Mesothelial cell of epicardium (in vitro differentiated cells): Measurements from ENCODE around the gene SLC27A2. TPM values are rescaled to one million over a fixed set of nuclear protein-coding genes. Genes with fewer than 3 reads are reported as not detected.

Experiments
- DNase-seq, 2 experiments: peaks; one replicate each; pipeline ENCODE4 v3.0.0; 2021; ENCODE audit warnings: low spot score in 2 of 2; ENCODE audit not compliant: unreplicated experiment in 2 of 2
- H3K27ac Mint-ChIP-seq: 2 replicates; pipeline ENCODE4 v1.8.0; 2021; ENCODE audit warnings: mixed read lengths
- H3K27me3 Mint-ChIP-seq: 2 replicates; pipeline ENCODE4 v1.8.0; 2021; ENCODE audit warnings: low read depth, mixed read lengths
- H3K36me3 Mint-ChIP-seq: 2 replicates; pipeline ENCODE4 v1.8.0; 2021; ENCODE audit warnings: mixed read lengths
- H3K4me1 Mint-ChIP-seq: 2 replicates; pipeline ENCODE4 v1.8.0; 2021; ENCODE audit warnings: mixed read lengths
- H3K4me3 Mint-ChIP-seq: 2 replicates; pipeline ENCODE4 v1.8.0; 2021; ENCODE audit warnings: mild to moderate bottlenecking, moderate library complexity, mixed read lengths
- H3K9me3 Mint-ChIP-seq: 2 replicates; pipeline ENCODE4 v1.8.0; 2021; ENCODE audit warnings: mixed read lengths
- total RNA-seq: library from RNA; stranded (reverse); gene quantifications from 3 replicates; pipeline ENCODE4 v1.2.1, GENCODE V29; 2021
- TF ChIP-seq, protein P1 (sequence below): fragments of 200-600 bp; sonication (generic); IDR thresholded peaks from one replicate; pipeline ENCODE4 v1.5.0; 2021; ENCODE audit warnings: antibody characterized with exemption; ENCODE audit not compliant: unreplicated experiment

The SLC27A2 gene
- total RNA-seq, 1 donor from 2014 or later: 3.1 TPM

DNA sequence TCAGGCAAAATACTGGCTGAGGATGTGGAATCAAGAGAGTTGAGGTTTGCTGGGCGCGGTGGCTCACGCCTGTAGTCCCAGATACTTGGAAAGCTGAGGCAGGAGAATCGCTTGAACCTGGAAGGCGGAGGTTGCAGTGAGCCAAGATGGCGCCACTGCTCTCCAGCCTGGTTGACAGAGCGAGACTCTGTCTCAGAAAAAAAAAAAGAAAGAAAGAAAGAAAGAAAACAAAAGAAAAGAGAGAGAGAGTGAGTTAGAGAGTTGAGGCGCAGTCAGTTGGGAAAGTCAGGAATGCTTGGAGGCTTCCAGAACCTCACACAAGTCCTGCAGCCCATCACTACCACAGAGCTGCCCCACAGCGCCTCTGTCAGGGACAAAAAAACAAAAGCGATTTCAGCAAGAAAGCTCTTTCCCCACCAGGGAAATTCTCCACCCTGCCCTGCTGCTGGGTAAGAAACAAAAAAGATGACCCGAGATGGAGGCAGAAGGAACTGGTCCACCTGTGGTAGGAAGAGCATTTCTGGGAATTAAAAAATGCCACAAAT, 69.7 kb downstream of the SLC27A2 start:
- peaks cover 13% of the 10 kb centered on the region for H3K27me3 Mint-ChIP-seq
- DNase-seq: no peak
- H3K4me3 Mint-ChIP-seq: no peak overlapping the region
- no peak overlapping the region for H3K27ac Mint-ChIP-seq
- H3K9me3 Mint-ChIP-seq: no peaks in the 10 kb centered on the region
- TF ChIP-seq, protein P1, sequence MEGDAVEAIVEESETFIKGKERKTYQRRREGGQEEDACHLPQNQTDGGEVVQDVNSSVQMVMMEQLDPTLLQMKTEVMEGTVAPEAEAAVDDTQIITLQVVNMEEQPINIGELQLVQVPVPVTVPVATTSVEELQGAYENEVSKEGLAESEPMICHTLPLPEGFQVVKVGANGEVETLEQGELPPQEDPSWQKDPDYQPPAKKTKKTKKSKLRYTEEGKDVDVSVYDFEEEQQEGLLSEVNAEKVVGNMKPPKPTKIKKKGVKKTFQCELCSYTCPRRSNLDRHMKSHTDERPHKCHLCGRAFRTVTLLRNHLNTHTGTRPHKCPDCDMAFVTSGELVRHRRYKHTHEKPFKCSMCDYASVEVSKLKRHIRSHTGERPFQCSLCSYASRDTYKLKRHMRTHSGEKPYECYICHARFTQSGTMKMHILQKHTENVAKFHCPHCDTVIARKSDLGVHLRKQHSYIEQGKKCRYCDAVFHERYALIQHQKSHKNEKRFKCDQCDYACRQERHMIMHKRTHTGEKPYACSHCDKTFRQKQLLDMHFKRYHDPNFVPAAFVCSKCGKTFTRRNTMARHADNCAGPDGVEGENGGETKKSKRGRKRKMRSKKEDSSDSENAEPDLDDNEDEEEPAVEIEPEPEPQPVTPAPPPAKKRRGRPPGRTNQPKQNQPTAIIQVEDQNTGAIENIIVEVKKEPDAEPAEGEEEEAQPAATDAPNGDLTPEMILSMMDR: no peak
- peaks cover 23% of the 10 kb centered on the region for H3K4me1 Mint-ChIP-seq
- no peaks in the 10 kb centered on the region for H3K36me3 Mint-ChIP-seq

DNA sequence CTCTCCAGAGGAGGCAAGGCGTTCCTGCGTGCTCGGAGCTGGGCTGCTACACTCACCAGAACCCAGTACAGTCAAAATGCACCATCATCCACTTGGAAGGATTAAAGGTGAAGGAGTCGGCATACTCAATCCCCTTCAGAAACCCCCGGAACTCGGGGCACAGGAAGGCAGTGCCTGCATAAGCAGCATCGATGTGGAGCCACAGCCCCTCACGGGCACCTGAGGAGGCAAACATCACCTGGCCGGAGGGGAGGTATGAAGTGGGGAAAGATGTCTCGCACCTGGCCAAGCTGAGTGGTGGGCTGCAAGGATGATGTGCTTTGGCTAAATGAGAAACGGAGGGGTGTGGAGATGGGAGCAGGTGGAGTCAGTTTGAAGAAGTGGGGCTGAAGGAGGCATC, 70.6 kb downstream of the SLC27A2 start:
- Mint-ChIP-seq H3K4me3 (no peak overlapping the region), H3K27ac (no peak overlapping the region), H3K4me1 (peaks cover 23% of the 10 kb centered on the region), H3K36me3 (no peaks in the 10 kb centered on the region), H3K9me3 (no peaks in the 10 kb centered on the region), H3K27me3 (peaks cover 13% of the 10 kb centered on the region)
- no peak for DNase-seq
- TF ChIP-seq, protein P1: no peak

DNA sequence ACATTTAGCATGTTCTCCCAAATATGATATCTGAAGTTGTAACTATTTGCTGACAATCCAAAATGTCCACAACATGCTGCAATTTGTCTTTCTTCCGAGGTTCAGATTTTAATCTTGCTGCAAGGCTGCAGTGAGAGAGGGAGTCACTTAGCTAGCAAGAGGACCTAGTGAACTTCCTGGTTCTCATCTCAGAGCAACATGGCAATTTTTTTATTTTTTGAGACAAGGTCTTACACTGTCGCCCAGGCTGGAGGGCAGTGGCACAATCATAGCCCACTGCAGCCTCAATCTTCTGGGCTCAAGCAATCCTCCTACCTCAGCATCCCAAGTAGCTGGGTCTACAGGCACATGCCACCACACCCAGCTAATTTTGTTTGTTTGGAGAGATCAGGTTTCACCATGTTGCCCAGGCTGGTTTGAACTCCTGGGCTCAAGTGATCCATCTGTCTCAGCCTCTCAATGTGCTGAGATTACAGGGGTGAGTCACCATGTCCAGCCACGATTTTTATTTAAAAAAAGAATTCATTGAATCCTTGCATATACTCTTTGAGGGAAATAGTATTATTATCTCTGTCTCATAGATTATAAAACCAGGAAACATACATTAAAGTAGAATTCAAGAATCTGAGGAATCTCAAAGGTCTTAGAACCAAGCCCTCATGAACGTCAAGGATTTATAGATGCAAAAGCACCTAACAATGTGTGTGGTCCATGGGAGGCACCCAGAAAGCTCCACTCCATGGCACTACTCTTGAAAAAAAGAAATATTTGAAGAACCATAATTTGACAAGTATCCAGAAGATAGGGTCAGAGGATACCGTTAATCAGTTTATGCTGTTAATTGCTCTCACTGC, 74.4 kb downstream of the SLC27A2 start:
- Mint-ChIP-seq H3K27me3 (peaks cover 15% of the 10 kb centered on the region), H3K9me3 (no peaks in the 10 kb centered on the region), H3K36me3 (no peaks in the 10 kb centered on the region), H3K27ac (no peak overlapping the region), H3K4me1 (no peaks in the 10 kb centered on the region), H3K4me3 (no peak overlapping the region)
- TF ChIP-seq, protein P1: no peak
- DNase-seq: no peak

DNA sequence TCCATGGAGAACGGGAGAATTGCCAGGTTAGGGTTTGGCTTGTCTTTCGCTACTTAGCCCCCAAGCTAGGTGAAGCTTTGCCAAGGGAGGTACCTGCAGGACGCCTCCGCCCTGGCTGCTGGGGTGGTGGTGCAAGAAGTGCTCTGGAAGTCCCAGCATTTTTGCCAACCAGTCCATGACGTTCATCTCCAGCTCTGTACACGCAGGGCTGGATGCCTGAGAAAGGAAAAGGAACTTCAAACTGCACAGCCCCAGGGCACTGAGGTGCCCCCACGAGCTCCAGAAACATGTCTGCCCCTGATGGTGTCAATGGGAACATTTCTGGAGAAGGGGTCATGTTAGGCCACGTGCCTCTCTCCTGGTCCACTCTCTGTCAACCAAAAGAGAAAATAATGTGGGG, 75.3 kb downstream of the SLC27A2 start:
- no peak for DNase-seq
- H3K9me3 Mint-ChIP-seq: no peaks in the 10 kb centered on the region
- H3K4me1 Mint-ChIP-seq: no peaks in the 10 kb centered on the region
- H3K4me3 Mint-ChIP-seq: no peak overlapping the region
- no peaks in the 10 kb centered on the region for H3K36me3 Mint-ChIP-seq
- TF ChIP-seq, protein P1: no peak
- peaks cover 13% of the 10 kb centered on the region for H3K27me3 Mint-ChIP-seq
- H3K27ac Mint-ChIP-seq: no peak overlapping the region

DNA sequence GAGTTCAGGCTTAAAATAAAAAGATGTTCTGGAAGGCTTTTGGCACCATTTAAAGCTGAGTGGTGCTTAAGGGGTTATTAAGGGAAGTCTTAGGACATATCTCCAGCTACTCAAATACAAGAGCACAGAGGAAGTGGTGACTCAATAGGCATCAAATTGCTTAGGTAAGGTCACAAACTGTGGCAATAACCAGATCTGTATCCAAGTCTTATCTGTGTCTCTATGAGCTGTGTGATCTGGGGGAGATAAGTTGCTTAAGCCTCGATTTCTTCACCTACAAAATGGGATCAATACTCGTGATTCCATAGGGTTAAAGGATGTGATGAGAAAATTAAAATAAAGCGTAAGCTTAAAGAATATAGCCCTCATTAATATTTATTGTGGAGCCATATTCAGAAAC, 75.9 kb downstream of the SLC27A2 start:
- no peak for DNase-seq
- H3K36me3 Mint-ChIP-seq: no peaks in the 10 kb centered on the region
- H3K27ac Mint-ChIP-seq: no peak overlapping the region
- TF ChIP-seq, protein P1: no peak
- H3K4me3 Mint-ChIP-seq: no peak overlapping the region
- no peaks in the 10 kb centered on the region for H3K4me1 Mint-ChIP-seq
- H3K27me3 Mint-ChIP-seq: peaks cover 16% of the 10 kb centered on the region
- no peaks in the 10 kb centered on the region for H3K9me3 Mint-ChIP-seq
